PFSK-1 (cell line): Measurements from ENCODE around the gene PPM1D.

Source experiments
- POLR2AphosphoS5 ChIP-seq: IDR thresholded peaks from 2 replicates; pipeline ENCODE4 v1.6.1; 2012; ENCODE audit warnings: low read depth, mild to moderate bottlenecking, control low read depth, low read length, moderate library complexity
- REST ChIP-seq, 2 experiments: IDR thresholded peaks; 2 replicates each; pipeline versions ENCODE4 v1.6.1 to v1.8.0; 2011 to 2012; ENCODE audit warnings: low read depth in 2 of 2, low read length in 2 of 2, control low read depth in 1 of 2, inconsistent platforms in 1 of 2, mild to moderate bottlenecking in 1 of 2, moderate library complexity in 1 of 2; ENCODE audit not compliant: insufficient read depth in 1 of 2
- SIN3A ChIP-seq: IDR thresholded peaks from 2 replicates; pipeline ENCODE4 v1.6.1; 2012; ENCODE audit warnings: mild to moderate bottlenecking, low read length, moderate library complexity, borderline replicate concordance; ENCODE audit not compliant: insufficient read depth
- TAF1 ChIP-seq: IDR thresholded peaks from 2 replicates; pipeline ENCODE4 v1.6.1; 2012; ENCODE audit warnings: low read length, control low read depth, borderline replicate concordance; ENCODE audit not compliant: insufficient read depth

- TF ChIP-seq REST (IDR thresholded peaks at IDR 0.05; ENCODE audit: insufficient read depth in 1 of 2, low read depth in 2 of 2, low read length in 2 of 2) (no peak), SIN3A (no peak), POLR2AphosphoS5 (no peak), TAF1 (no peak)
Measured at GRCh38 chr17:60622961-60623360, 23.0 kb downstream of the PPM1D start.
